Activated B cell treated with CpG ODN at 0.5 μM for 24 hours (primary cell): Measurements from ENCODE around the gene N4BP2L2. TPM values are rescaled to one million over a fixed set of nuclear protein-coding genes. Genes with fewer than 3 reads are reported as not detected.

Source experiments
- ATAC-seq: fragments of 200-7000 bp; cut with Tn5 transposase; one replicate; pipeline ENCODE4 v1.10.0; 2021; ENCODE audit warnings: low read depth, mild to moderate bottlenecking, moderate library complexity
- CTCF ChIA-PET: fragments of 350-600 bp; sonication (Branson Sonifier 250); formaldehyde crosslinking; loops from one replicate; lab custom pipeline; 2021; ENCODE audit warnings: antibody characterized with exemption; lab: Charles Lee
- POLR2A ChIA-PET: fragments of 350-600 bp; sonication (Branson Sonifier 250); formaldehyde crosslinking; loops from one replicate; lab custom pipeline; 2021; ENCODE audit warnings: antibody characterized with exemption; lab: Charles Lee
- DNase-seq: peaks from one replicate; pipeline ENCODE4 v3.0.0; 2022
- H3K27ac Mint-ChIP-seq: one replicate; pipeline ENCODE4 v1.8.0; 2020; ENCODE audit warnings: mixed read lengths
- H3K27me3 Mint-ChIP-seq: one replicate; pipeline ENCODE4 v1.8.0; 2021; ENCODE audit warnings: mixed read lengths
- H3K36me3 Mint-ChIP-seq: one replicate; pipeline ENCODE4 v1.8.0; 2021; ENCODE audit warnings: low read depth, mixed read lengths
- H3K4me1 Mint-ChIP-seq: one replicate; pipeline ENCODE4 v1.8.0; 2021; ENCODE audit warnings: mixed read lengths
- H3K4me3 Mint-ChIP-seq: one replicate; pipeline ENCODE4 v1.8.0; 2020; ENCODE audit warnings: mild to moderate bottlenecking, mixed read lengths
- H3K9me3 Mint-ChIP-seq: one replicate; pipeline ENCODE4 v1.8.0; 2020; ENCODE audit warnings: mixed read lengths
- intact Hi-C: fragments of 100-400 bp; cut with micrococcal nuclease; formaldehyde crosslinking; loops from one replicate; pipeline ENCODE4 v1.15.1; 2024
- total RNA-seq: library from RNA; stranded (reverse); gene quantifications from 2 replicates; pipeline ENCODE4 v1.2.3, GENCODE V29; 2022
- TF ChIP-seq, protein P1 (sequence below): fragments of 200-600 bp; IDR thresholded peaks from one replicate; pipeline ENCODE4 v1.8.0; 2022; ENCODE audit warnings: antibody characterized with exemption, mild to moderate bottlenecking

N4BP2L2 gene
- total RNA-seq, 1 donor from 2014 or later, result 153 TPM

DNA sequence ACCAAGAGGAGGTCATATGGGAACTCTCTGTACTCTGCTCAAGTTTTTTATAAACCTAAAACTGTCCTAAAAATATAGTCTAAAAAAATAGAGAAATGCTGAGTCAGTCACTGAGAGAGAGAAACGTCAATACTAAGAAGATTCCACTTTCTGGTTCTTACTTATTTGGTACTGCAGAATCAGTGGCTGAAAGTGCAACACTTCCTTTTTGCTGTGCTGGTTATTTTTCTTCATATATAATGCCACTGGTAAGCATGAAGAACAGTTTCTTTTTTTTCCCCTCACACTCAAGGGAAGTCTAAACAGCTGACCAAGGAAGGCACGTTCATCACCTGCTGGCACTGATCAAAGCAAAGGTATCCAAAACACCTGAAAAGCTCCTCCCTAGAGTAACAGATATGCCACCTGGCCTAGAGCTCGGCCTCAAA lies 66.4 kb downstream of the N4BP2L2 start:
- POLR2A ChIA-PET, result no interaction called here
- DNase-seq, result no peak
- TF ChIP-seq, protein P1, sequence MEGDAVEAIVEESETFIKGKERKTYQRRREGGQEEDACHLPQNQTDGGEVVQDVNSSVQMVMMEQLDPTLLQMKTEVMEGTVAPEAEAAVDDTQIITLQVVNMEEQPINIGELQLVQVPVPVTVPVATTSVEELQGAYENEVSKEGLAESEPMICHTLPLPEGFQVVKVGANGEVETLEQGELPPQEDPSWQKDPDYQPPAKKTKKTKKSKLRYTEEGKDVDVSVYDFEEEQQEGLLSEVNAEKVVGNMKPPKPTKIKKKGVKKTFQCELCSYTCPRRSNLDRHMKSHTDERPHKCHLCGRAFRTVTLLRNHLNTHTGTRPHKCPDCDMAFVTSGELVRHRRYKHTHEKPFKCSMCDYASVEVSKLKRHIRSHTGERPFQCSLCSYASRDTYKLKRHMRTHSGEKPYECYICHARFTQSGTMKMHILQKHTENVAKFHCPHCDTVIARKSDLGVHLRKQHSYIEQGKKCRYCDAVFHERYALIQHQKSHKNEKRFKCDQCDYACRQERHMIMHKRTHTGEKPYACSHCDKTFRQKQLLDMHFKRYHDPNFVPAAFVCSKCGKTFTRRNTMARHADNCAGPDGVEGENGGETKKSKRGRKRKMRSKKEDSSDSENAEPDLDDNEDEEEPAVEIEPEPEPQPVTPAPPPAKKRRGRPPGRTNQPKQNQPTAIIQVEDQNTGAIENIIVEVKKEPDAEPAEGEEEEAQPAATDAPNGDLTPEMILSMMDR, result no peak
- ATAC-seq, result no peak
- Mint-ChIP-seq H3K4me1 (no peaks in the 10 kb centered on the region), H3K27me3 (no peaks in the 10 kb centered on the region), H3K9me3 (no peaks in the 10 kb centered on the region), H3K4me3 (no peak overlapping the region), H3K36me3 (no peaks in the 10 kb centered on the region), H3K27ac (no peak overlapping the region)
- intact Hi-C loops, result no loop called here
- CTCF ChIA-PET, result no interaction called here

DNA sequence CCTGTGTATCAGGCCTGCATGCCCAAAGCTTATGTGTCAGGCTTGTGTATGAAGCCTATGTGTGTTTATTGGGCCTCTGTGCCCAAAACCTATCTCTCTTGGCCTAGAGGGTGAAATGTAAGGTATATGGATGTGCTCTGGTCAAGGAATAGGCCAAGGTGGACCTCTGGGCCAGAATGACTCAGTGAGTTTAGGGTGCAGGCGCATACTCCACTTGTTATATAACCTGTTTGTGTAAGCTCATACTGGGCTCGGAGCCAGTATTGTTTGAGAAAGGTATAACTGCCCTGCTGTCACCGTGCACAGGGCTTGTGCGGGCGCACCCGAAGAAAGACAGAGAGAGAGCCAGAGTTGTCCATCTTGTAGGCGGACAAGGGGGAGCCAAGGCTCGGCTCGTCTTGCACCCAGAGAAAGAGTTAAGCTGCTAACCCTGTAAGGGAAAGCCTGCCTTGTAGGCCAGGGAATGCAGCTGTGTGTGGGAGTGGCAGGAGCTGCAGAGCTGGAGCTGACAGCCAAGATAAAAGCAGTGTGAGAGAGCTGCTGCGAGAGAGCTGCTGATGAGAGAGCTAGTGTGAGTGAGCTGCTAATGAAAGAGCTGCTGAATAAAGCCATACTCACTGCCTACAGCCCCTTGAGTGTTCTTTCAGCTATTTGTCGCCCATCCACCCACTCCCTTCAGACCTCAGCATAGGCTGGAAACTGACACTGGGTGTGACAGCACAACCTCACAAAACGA lies 67.2 kb downstream of the N4BP2L2 start:
- H3K27ac Mint-ChIP-seq, result no peak overlapping the region
- ATAC-seq (no peak), DNase-seq (no peak)
- CTCF ChIA-PET, result no interaction called here
- POLR2A ChIA-PET, result no interaction called here
- no peaks in the 10 kb centered on the region for H3K4me1 Mint-ChIP-seq
- no peaks in the 10 kb centered on the region for H3K36me3 Mint-ChIP-seq
- intact Hi-C loops, result no loop called here
- H3K9me3 Mint-ChIP-seq, result no peaks in the 10 kb centered on the region
- TF ChIP-seq, protein P1, result no peak
- H3K4me3 Mint-ChIP-seq, result no peak overlapping the region
- H3K27me3 Mint-ChIP-seq, result no peaks in the 10 kb centered on the region

DNA sequence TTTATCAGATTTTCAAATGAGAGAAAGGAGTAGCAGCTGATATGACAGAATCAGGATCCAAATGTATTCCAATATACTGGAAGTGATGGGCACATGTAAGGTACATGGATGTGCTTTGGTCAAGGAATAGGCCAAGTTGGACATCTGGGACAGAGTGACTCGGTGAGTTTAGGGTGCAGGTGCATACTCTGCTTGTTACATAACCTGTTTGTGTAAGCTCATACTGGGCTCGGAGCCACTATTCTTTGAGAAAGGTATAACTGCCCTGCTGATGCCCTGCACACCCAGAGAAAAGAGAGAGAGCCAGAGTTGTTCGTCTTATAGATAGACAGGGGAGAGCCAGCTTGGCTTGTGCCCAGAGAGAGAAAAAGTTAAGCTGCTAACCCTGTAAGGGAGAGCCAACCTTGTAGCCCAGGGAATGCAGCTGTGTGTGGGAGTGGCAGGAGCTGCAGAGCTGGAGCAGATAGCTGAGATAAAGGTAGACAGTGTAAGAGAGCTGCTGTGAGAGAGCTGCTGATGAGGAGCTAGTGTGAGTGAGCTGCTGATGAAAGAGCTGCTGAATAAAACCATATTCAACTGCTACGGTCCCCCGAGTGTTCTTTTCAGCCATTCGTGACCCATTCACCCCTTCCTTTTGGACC lies 70.0 kb downstream of the N4BP2L2 start:
- no peaks in the 10 kb centered on the region for H3K4me1 Mint-ChIP-seq
- no peaks in the 10 kb centered on the region for H3K36me3 Mint-ChIP-seq
- intact Hi-C loops, result no loop called here
- CTCF ChIA-PET, result interaction anchor here (1.0 to 3.3 kb wide), 2 partner anchors 112 to 117 kb away, joined by 3 to 11 read pairs; no protein-coding TSS in a partner anchor
- no peaks in the 10 kb centered on the region for H3K9me3 Mint-ChIP-seq
- DNase-seq (no peak), ATAC-seq (no peak)
- no peak overlapping the region for H3K4me3 Mint-ChIP-seq
- H3K27me3 Mint-ChIP-seq, result no peaks in the 10 kb centered on the region
- no peak overlapping the region for H3K27ac Mint-ChIP-seq
- TF ChIP-seq, protein P1, result no peak
- POLR2A ChIA-PET, result no interaction called here

GRCh38 chr13:32456591-32456990 lies 82.0 kb downstream of the N4BP2L2 start:
- CTCF ChIA-PET, result no interaction called here
- H3K4me3 Mint-ChIP-seq, result no peak overlapping the region
- no peak overlapping the region for H3K27ac Mint-ChIP-seq
- DNase-seq, result no peak
- POLR2A ChIA-PET, result no interaction called here
- intact Hi-C loops, result no loop called here
- TF ChIP-seq, protein P1, result no peak
- H3K36me3 Mint-ChIP-seq, result peaks cover 40% of the 10 kb centered on the region
- H3K9me3 Mint-ChIP-seq, result peaks cover 22% of the 10 kb centered on the region
- ATAC-seq, result no peak
- no peaks in the 10 kb centered on the region for H3K27me3 Mint-ChIP-seq
- H3K4me1 Mint-ChIP-seq, result no peaks in the 10 kb centered on the region

DNA sequence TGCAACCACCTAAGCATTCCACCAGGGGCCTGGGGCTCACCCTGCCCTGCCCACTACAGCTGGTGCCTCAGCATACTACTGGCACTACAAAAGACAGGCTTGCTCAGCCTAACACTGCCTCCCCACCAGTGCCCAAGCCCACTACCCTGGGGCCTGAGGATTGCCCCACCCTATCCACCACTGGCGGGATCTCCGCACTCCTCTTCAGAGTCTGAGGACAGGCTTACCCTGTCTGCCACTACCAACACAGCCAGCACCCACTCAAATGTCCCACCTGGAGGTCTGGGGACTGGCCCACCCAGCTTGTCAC lies 83.0 kb downstream of the N4BP2L2 start:
- no peak for ATAC-seq
- intact Hi-C loops, result no loop called here
- no peak for DNase-seq
- Mint-ChIP-seq H3K27ac (no peak overlapping the region), H3K4me3 (no peak overlapping the region), H3K27me3 (no peaks in the 10 kb centered on the region), H3K36me3 (peaks cover 41% of the 10 kb centered on the region), H3K9me3 (peaks cover 19% of the 10 kb centered on the region), H3K4me1 (no peaks in the 10 kb centered on the region)
- TF ChIP-seq, protein P1, result no peak
- POLR2A ChIA-PET, result no interaction called here
- CTCF ChIA-PET, result no interaction called here
